Peyer's patch (tissue), 4 donors: ENCODE results near the gene C19orf73.

Experiments
- POLR2A ChIP-seq, 2 donors: fragments of 450-650 bp; IDR thresholded peaks; one replicate each; pipeline ENCODE4 v1.5.1; 2017; ENCODE audit warnings: antibody characterized with exemption in 2 of 2, mild to moderate bottlenecking in 2 of 2, moderate library complexity in 2 of 2
- TF ChIP-seq, protein P1 (sequence below), 6 experiments: fragments of 450-650 bp in 4 of 6; fragments of 200-600 bp in 2 of 6; sonication (generic) in 1 of 6; IDR thresholded peaks; one replicate each; pipeline ENCODE4 v1.5.1; 2017 to 2019; ENCODE audit warnings: antibody characterized with exemption in 6 of 6, mild to moderate bottlenecking in 3 of 6, moderate library complexity in 1 of 6

DNA sequence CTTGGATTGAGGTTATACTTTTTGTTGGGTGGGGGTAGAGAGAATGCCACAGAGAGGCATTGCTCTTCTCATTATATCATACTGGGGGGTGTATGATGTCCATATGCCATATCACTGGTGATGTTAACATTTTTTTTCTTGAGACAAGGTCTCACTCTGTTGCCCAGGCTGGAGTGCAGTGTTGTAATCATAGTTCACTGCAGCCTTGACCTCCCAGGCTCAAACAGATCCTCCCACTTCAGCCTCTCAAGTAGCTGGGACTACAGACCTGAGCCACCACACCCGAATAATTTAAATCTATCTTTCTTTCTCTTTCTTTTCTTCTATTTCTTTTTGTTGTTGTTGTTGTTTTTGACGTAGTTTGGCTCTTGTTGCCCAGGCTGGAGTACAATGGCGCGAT is 38.6 kb downstream of the C19orf73 start:
- TF ChIP-seq, protein P1, sequence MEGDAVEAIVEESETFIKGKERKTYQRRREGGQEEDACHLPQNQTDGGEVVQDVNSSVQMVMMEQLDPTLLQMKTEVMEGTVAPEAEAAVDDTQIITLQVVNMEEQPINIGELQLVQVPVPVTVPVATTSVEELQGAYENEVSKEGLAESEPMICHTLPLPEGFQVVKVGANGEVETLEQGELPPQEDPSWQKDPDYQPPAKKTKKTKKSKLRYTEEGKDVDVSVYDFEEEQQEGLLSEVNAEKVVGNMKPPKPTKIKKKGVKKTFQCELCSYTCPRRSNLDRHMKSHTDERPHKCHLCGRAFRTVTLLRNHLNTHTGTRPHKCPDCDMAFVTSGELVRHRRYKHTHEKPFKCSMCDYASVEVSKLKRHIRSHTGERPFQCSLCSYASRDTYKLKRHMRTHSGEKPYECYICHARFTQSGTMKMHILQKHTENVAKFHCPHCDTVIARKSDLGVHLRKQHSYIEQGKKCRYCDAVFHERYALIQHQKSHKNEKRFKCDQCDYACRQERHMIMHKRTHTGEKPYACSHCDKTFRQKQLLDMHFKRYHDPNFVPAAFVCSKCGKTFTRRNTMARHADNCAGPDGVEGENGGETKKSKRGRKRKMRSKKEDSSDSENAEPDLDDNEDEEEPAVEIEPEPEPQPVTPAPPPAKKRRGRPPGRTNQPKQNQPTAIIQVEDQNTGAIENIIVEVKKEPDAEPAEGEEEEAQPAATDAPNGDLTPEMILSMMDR (IDR thresholded peaks at IDR 0.05): no peak
- TF ChIP-seq POLR2A (IDR thresholded peaks at IDR 0.05): no peak
